A549 (cell line): ENCODE measurements around the gene HOGA1.

Source experiments
- BHLHE40 ChIP-seq: IDR thresholded peaks from 2 replicates; pipeline ENCODE4 v1.6.1; 2012; ENCODE audit warnings: low read depth, low read length, inconsistent platforms
- CHD2 ChIP-seq: fragments of 150-350 bp; IDR thresholded peaks from 2 replicates; pipeline ENCODE4 v1.6.1; 2014; ENCODE audit warnings: low read length; ENCODE audit not compliant: partially characterized antibody
- JUN ChIP-seq, 2 experiments: fragments of >200 bp; sonication (Bioruptor Twin); formaldehyde crosslinking; IDR thresholded peaks; 2 replicates in 1 of 2; 3 replicates in 1 of 2; pipeline ENCODE4 v1.6.1; 2016 to 2017
- POLR2A ChIP-seq: IDR thresholded peaks from 2 replicates; pipeline ENCODE4 v1.6.1; 2012; ENCODE audit warnings: mild to moderate bottlenecking, low read length
- POLR2AphosphoS2 ChIP-seq: conservative IDR thresholded peaks from 2 replicates; pipeline ENCODE4 v1.6.1; 2012; ENCODE audit warnings: low read length, improper control_type of control experiment, inconsistent platforms
- RNF2 ChIP-seq: fragments of 200-600 bp; sonication (generic); IDR thresholded peaks from 2 replicates; pipeline ENCODE4 v1.6.1; 2016; ENCODE audit warnings: low read depth, mild to moderate bottlenecking, antibody characterized with exemption, moderate library complexity, borderline replicate concordance
- SREBF2 ChIP-seq: fragments of 450-650 bp; IDR thresholded peaks from 2 replicates; pipeline ENCODE4 v1.6.1; 2014; ENCODE audit warnings: mild to moderate bottlenecking, moderate library complexity
- TF ChIP-seq, protein P1 (sequence below): IDR thresholded peaks from 2 replicates; pipeline ENCODE4 v1.6.1; 2012
- TF ChIP-seq, protein P2 (sequence below): fragments of >200 bp; sonication (Bioruptor Twin); formaldehyde crosslinking; IDR thresholded peaks from 3 replicates; pipeline ENCODE4 v1.5.1; 2016
- TF ChIP-seq, protein P3 (sequence below): fragments of 150-350 bp; IDR thresholded peaks from 2 replicates; pipeline ENCODE4 v1.6.1; 2014; ENCODE audit warnings: low read depth, mild to moderate bottlenecking, low read length
- TF ChIP-seq, protein P4 (sequence below): IDR thresholded peaks from 2 replicates; pipeline ENCODE4 v1.6.1; 2012

DNA sequence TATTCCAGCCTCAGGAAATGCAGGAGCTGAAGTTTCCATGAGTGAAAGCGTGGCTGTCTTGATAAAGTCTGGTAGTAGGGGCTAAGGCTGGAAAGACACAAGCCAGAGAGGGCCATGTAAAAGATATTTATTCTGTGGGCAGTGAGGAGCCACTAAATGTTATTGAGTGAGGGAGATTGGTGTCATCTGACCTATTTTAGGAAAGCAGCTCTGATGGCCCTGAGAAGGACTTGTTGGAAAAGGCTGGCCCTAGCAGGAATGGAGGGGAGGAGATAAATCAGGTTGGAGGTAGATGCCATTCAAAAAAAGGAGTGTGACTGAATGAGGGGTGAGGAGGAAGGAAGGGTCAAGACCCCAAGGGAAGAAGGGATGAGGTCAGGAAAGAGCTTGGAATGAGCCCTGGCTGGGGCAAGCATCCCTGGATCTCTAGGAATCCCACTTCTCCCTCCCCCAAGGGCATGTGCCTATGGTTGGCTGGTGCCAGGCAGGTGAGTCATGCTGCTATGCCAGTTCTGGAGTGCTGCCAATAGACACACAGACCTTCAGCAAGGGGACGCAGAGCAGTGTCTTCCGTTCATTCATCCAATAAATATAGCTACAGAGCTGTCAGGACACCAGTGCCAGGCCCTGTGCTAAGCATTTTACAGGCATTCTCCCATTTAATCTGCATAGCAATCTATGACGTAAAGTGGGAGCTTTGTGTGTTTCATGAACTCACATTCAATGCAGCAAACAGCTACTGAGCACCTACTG lies 9.6 kb upstream of the HOGA1 start:
- TF ChIP-seq, protein P1, sequence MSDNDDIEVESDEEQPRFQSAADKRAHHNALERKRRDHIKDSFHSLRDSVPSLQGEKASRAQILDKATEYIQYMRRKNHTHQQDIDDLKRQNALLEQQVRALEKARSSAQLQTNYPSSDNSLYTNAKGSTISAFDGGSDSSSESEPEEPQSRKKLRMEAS, result peak; percentile 96
- TF ChIP-seq POLR2A, result no peak
- TF ChIP-seq POLR2AphosphoS2, result no peak
- TF ChIP-seq, protein P2, sequence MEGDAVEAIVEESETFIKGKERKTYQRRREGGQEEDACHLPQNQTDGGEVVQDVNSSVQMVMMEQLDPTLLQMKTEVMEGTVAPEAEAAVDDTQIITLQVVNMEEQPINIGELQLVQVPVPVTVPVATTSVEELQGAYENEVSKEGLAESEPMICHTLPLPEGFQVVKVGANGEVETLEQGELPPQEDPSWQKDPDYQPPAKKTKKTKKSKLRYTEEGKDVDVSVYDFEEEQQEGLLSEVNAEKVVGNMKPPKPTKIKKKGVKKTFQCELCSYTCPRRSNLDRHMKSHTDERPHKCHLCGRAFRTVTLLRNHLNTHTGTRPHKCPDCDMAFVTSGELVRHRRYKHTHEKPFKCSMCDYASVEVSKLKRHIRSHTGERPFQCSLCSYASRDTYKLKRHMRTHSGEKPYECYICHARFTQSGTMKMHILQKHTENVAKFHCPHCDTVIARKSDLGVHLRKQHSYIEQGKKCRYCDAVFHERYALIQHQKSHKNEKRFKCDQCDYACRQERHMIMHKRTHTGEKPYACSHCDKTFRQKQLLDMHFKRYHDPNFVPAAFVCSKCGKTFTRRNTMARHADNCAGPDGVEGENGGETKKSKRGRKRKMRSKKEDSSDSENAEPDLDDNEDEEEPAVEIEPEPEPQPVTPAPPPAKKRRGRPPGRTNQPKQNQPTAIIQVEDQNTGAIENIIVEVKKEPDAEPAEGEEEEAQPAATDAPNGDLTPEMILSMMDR, result no peak
- peak; percentile 85 to 90; a peak in 4 of 5 replicates for TF ChIP-seq JUN (IDR thresholded peaks at IDR 0.05)
- TF ChIP-seq BHLHE40, result peak; percentile 82
- TF ChIP-seq, protein P3, sequence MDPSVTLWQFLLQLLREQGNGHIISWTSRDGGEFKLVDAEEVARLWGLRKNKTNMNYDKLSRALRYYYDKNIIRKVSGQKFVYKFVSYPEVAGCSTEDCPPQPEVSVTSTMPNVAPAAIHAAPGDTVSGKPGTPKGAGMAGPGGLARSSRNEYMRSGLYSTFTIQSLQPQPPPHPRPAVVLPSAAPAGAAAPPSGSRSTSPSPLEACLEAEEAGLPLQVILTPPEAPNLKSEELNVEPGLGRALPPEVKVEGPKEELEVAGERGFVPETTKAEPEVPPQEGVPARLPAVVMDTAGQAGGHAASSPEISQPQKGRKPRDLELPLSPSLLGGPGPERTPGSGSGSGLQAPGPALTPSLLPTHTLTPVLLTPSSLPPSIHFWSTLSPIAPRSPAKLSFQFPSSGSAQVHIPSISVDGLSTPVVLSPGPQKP, result no peak
- no peak for TF ChIP-seq SREBF2
- no peak for TF ChIP-seq CHD2
- TF ChIP-seq, protein P4, sequence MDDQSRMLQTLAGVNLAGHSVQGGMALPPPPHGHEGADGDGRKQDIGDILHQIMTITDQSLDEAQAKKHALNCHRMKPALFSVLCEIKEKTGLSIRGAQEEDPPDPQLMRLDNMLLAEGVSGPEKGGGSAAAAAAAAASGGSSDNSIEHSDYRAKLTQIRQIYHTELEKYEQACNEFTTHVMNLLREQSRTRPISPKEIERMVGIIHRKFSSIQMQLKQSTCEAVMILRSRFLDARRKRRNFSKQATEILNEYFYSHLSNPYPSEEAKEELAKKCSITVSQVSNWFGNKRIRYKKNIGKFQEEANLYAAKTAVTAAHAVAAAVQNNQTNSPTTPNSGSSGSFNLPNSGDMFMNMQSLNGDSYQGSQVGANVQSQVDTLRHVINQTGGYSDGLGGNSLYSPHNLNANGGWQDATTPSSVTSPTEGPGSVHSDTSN, result no peak
- no peak for TF ChIP-seq RNF2
